ENCODE measurements around the gene AKAP11.

- TF ChIP-seq CTCF (IDR thresholded peaks at IDR 0.05) (no peak), EP300 (IDR thresholded peaks at IDR 0.05) (no peak)
Measured at GRCh38 chr13:42266473-42266872, 5.5 kb upstream of the AKAP11 start.

Data from ovary (tissue), 3 donors.